Anterior cingulate cortex (tissue), 58 donors: Measurements from ENCODE around the gene DNAI4.

Experiments
- DNase-seq, 58 donors: peaks; one replicate each; lab custom pipeline; 2025; lab: John Stamatoyannopoulos, UW

Gene DNAI4

GRCh38 chr1:66769512-66770229, 155.0 kb downstream of the DNAI4 start:
- no peak for DNase-seq

GRCh38 chr1:66768965-66769364, 155.7 kb downstream of the DNAI4 start:
- DNase-seq, result no peak

- no peak for DNase-seq
These were observed 157.0 kb downstream of the DNAI4 start for GRCh38 chr1:66767626-66768025.

GRCh38 chr1:66764994-66765578, 159.6 kb downstream of the DNAI4 start:
- DNase-seq, result peak in 20 of 58 donors; percentile 0 to 57 (median 16)
